NCI-H187 treated with DMSO at 0.1 percent for 48 hours (cell line): ENCODE measurements around the gene GATB.

Source experiments
- DNase-seq: peaks from one replicate; lab custom pipeline; 2025; lab: John Stamatoyannopoulos, UW

Gene GATB

GRCh38 chr4:151729731-151730559 is 30.9 kb downstream of the GATB start:
- DNase-seq: peak; percentile 2

- DNase-seq: no peak
Observed at GRCh38 chr4:151728679-151729078, 32.1 kb downstream of the GATB start.

GRCh38 chr4:151728006-151728405 is 32.8 kb downstream of the GATB start:
- DNase-seq: no peak

- no peak for DNase-seq
Observed at GRCh38 chr4:151727365-151727764, 33.4 kb downstream of the GATB start.

- no peak for DNase-seq
Observed at GRCh38 chr4:151725087-151725486, 35.7 kb downstream of the GATB start.

- DNase-seq: no peak
Observed at GRCh38 chr4:151721916-151722315, 38.9 kb downstream of the GATB start.

- DNase-seq: peak; percentile 33
Observed at GRCh38 chr4:151721466-151721865, 39.3 kb downstream of the GATB start.

GRCh38 chr4:151719956-151720334 is 40.9 kb downstream of the GATB start:
- DNase-seq: no peak

- DNase-seq: no peak
Observed at GRCh38 chr4:151718984-151719955, 41.5 kb downstream of the GATB start.

GRCh38 chr4:151717909-151718628 is 42.7 kb downstream of the GATB start:
- DNase-seq: no peak

GRCh38 chr4:151717314-151717713 is 43.5 kb downstream of the GATB start:
- no peak for DNase-seq

GRCh38 chr4:151716324-151716723 is 44.5 kb downstream of the GATB start:
- DNase-seq: no peak

- DNase-seq: no peak
Observed at GRCh38 chr4:151715881-151716280, 44.9 kb downstream of the GATB start.

GRCh38 chr4:151712777-151713176 is 48.0 kb downstream of the GATB start:
- DNase-seq: no peak

GRCh38 chr4:151711646-151712045 is 49.2 kb downstream of the GATB start:
- DNase-seq: no peak

GRCh38 chr4:151709587-151709986 is 51.2 kb downstream of the GATB start:
- no peak for DNase-seq

GRCh38 chr4:151709071-151709470 is 51.7 kb downstream of the GATB start:
- DNase-seq: no peak

GRCh38 chr4:151708100-151708499 is 52.7 kb downstream of the GATB start:
- DNase-seq: no peak

- no peak for DNase-seq
Observed at GRCh38 chr4:151703401-151703800, 57.4 kb downstream of the GATB start.

GRCh38 chr4:151702256-151702655 is 58.6 kb downstream of the GATB start:
- no peak for DNase-seq

GRCh38 chr4:151700566-151701316 is 60.1 kb downstream of the GATB start:
- no peak for DNase-seq

GRCh38 chr4:151698213-151698612 is 62.6 kb downstream of the GATB start:
- no peak for DNase-seq
